Sigmoid colon (tissue), 4 donors: ENCODE results near the gene KIF2C.

Experiments
- CTCF ChIP-seq, 4 experiments: fragments of 450-650 bp in 3 of 4; fragments of 200-600 bp in 1 of 4; IDR thresholded peaks; one replicate each; pipeline ENCODE4 v1.5.1; 2016 to 2019; ENCODE audit warnings: antibody characterized with exemption in 4 of 4, mild to moderate bottlenecking in 3 of 4, moderate library complexity in 2 of 4
- EP300 ChIP-seq, 4 donors: sonication (generic); formaldehyde crosslinking; IDR thresholded peaks; one replicate each; pipeline ENCODE4 v1.6.1; 2017; ENCODE audit warnings: antibody characterized with exemption in 4 of 4
- POLR2AphosphoS5 ChIP-seq, 4 donors: sonication (generic); formaldehyde crosslinking; IDR thresholded peaks; one replicate each; pipeline ENCODE4 v1.6.1; 2017; ENCODE audit warnings: antibody characterized with exemption in 4 of 4

GRCh38 chr1:44806704-44807363, 67.2 kb downstream of the KIF2C start, which contains the start of gene DYNLT4:
- peak in 3 of 4 donors; percentile 44 to 58 (median 49) for TF ChIP-seq POLR2AphosphoS5 (IDR thresholded peaks at IDR 0.05)
- TF ChIP-seq CTCF (IDR thresholded peaks at IDR 0.05): no peak
- no peak for TF ChIP-seq EP300 (IDR thresholded peaks at IDR 0.05)
